ENCODE data around the gene INPPL1.

The INPPL1 gene

GRCh38 chr11:72280726-72281315 is 56.3 kb downstream of the INPPL1 start:
- TF ChIP-seq CTCF (IDR thresholded peaks at IDR 0.05) = no peak

- no peak for TF ChIP-seq CTCF (IDR thresholded peaks at IDR 0.05)
Observed at GRCh38 chr11:72283947-72284346, 59.4 kb downstream of the INPPL1 start.

GRCh38 chr11:72287293-72287692 is 62.7 kb downstream of the INPPL1 start:
- TF ChIP-seq CTCF (IDR thresholded peaks at IDR 0.05) = no peak
